ENCODE measurements around the gene DYRK1A. TPM values are rescaled to one million over a fixed set of nuclear protein-coding genes. Genes with fewer than 3 reads are reported as not detected.

The DYRK1A gene
- total RNA-seq, 1 experiment from 2014 or later = 49.3 TPM

GRCh38 chr21:37378700-37379139 is 12.1 kb downstream of the DYRK1A start:
- H3K4me2 ChIP-seq (ENCODE audit: low read length) = no peak overlapping the region
- peaks cover 21% of the 10 kb centered on the region; the same call in 1 of the 2 replicates for H4K20me1 ChIP-seq (ENCODE audit: insufficient read depth)

More at GRCh38 chr21:37378700-37379139, 12.1 kb downstream of the DYRK1A start:
- H3K9me3 ChIP-seq (ENCODE audit: control insufficient read depth in 1 of 2, insufficient read depth in 1 of 2, low read depth in 1 of 2, low read length in 2 of 2) = no peaks in the 10 kb centered on the region
- no peak for TF ChIP-seq SRF (IDR thresholded peaks at IDR 0.05; ENCODE audit: low read depth)
- TF ChIP-seq SIN3A (IDR thresholded peaks at IDR 0.05; ENCODE audit: low read depth) = no peak
- no peak for TF ChIP-seq REST (IDR thresholded peaks at IDR 0.05; ENCODE audit: low read depth)
- TF ChIP-seq EZH2 (IDR thresholded peaks at IDR 0.05) = no peak
- TF ChIP-seq SP1 (IDR thresholded peaks at IDR 0.05; ENCODE audit: low read depth) = no peak
- TF ChIP-seq EGR1 (IDR thresholded peaks at IDR 0.05; ENCODE audit: low read depth) = no peak
- no peak for TF ChIP-seq TCF7L2 (IDR thresholded peaks at IDR 0.05; ENCODE audit: borderline replicate concordance, extremely low read depth, insufficient read depth, insufficient read length)
- TF ChIP-seq EZH2phosphoT487 (IDR thresholded peaks at IDR 0.05; ENCODE audit: borderline replicate concordance) = no peak
- ChIA-PET RAD21 (ENCODE audit: low non-redundant PET in 1 of 2, low total read pairs in 2 of 2, uncharacterized antibody in 2 of 2, unreplicated experiment in 2 of 2) (no interaction called here), POLR2A (no interaction called here), CTCF (no interaction called here)
- no peaks in the 10 kb centered on the region for H3K27me3 ChIP-seq (ENCODE audit: insufficient read depth, low read length)
- H3K79me2 ChIP-seq (ENCODE audit: insufficient read depth, low read length) = peaks cover 100% of the 10 kb centered on the region
- H3K27ac ChIP-seq (ENCODE audit: low read depth, low read length) = no peak overlapping the region
- no peak overlapping the region for H2AFZ ChIP-seq (ENCODE audit: low read depth, low read length, poor library complexity, severe bottlenecking)
- no TSS peak for BruUV-seq (replicated peaks)
- intact Hi-C loops (cut with micrococcal nuclease) = no loop called here
- peaks cover 4 to 15% of the 10 kb centered on the region in 2 experiments for H3K4me1 ChIP-seq (ENCODE audit: control insufficient read depth in 1 of 2, insufficient read depth in 2 of 2, low read length in 2 of 2)
- no peaks in the 10 kb centered on the region for H3K9me2 ChIP-seq (ENCODE audit: insufficient read depth)
- no peak overlapping the region for H3K4me3 ChIP-seq (replicated peaks in 1 of 2; ENCODE audit: low read depth in 1 of 2, low read length in 2 of 2)
- no peak for DNase-seq (ENCODE audit: low read depth, low spot score)
- H3K36me3 ChIP-seq (ENCODE audit: control insufficient read depth in 1 of 2, insufficient read depth in 2 of 2, low read length in 2 of 2) = no peaks in the 10 kb centered on the region
- no peak overlapping the region for H3K9ac ChIP-seq (ENCODE audit: low read length)
- ATAC-seq = no peak
